GM12878 (cell line): ENCODE data around the gene GUCA1A. TPM values are rescaled to one million over a fixed set of nuclear protein-coding genes. Genes with fewer than 3 reads are reported as not detected.

Experiments
- ATAC-seq: fragments of 200-7000 bp; cut with Tn5 transposase; 3 replicates; pipeline ENCODE4 v1.9.1; 2020; ENCODE audit warnings: mild to moderate bottlenecking, moderate library complexity
- BruUV-seq: library from RNA; stranded (reverse); fragments of 400-500 nt; replicated peaks from 2 replicates; lab custom pipeline; 2021; lab: Mats Ljungman, UMichigan
- CTCF ChIA-PET: fragments of 300-600 bp; sonication (Branson Sonifier 250); formaldehyde crosslinking; extraction: SDS; loops from one replicate; lab custom pipeline; 2021; ENCODE audit warnings: inconsistent platforms; lab: Yijun Ruan, JAX
- POLR2A ChIA-PET: fragments of 350-600 bp; formaldehyde crosslinking; extraction: SDS; loops from one replicate; lab custom pipeline; 2021; ENCODE audit warnings: inconsistent platforms; lab: Charles Lee
- RAD21 ChIA-PET: fragments of 300-600 bp; sonication (Branson Sonifier 250); formaldehyde crosslinking; loops from one replicate; lab custom pipeline; 2023; ENCODE audit warnings: antibody characterized with exemption; ENCODE audit not compliant: unreplicated experiment; lab: Charles Lee
- SMC1A ChIA-PET: fragments of 300-600 bp; sonication (Branson Sonifier 250); formaldehyde crosslinking; loops from one replicate; lab custom pipeline; 2023; ENCODE audit not compliant: unreplicated experiment, uncharacterized antibody; lab: Charles Lee
- DNase-seq: peaks from one replicate; pipeline ENCODE4 v3.0.0-alpha.2; 2011; ENCODE audit warnings: low read depth, low spot score
- FAIRE-seq: peaks from 3 replicates; lab custom pipeline; 2011; peaks lifted over from hg19 to GRCh38; lab: Jason Lieb, UNC
- H2AFZ ChIP-seq: 2 replicates; pipeline ENCODE4 v1.6.0; 2011; ENCODE audit warnings: low read depth, low read length, control low read depth; ENCODE audit not compliant: control insufficient read depth
- H3K27ac ChIP-seq: 2 replicates; pipeline ENCODE4 v1.5.1; 2011; ENCODE audit warnings: control low read depth; ENCODE audit not compliant: control insufficient read depth, insufficient read depth
- H3K27me3 ChIP-seq, 2 experiments: replicated peaks in 1 of 2; 2 replicates each; pipeline versions ENCODE4 v1.6.0 to v1.6.1; 2011; ENCODE audit warnings: low read length in 1 of 2; ENCODE audit not compliant: control insufficient read depth in 2 of 2, insufficient read depth in 2 of 2
- H3K36me3 ChIP-seq, 2 experiments: 2 replicates each; pipeline ENCODE4 v1.5.1; 2011; ENCODE audit warnings: low read length in 1 of 2; ENCODE audit not compliant: control insufficient read depth in 2 of 2, insufficient read depth in 2 of 2
- H3K4me1 ChIP-seq: 2 replicates; pipeline ENCODE4 v1.6.1; 2011; ENCODE audit warnings: mild to moderate bottlenecking, low read length, moderate library complexity, mixed read lengths; ENCODE audit not compliant: control insufficient read depth, insufficient read depth
- H3K4me2 ChIP-seq: 2 replicates; pipeline ENCODE4 v1.6.0; 2011; ENCODE audit warnings: control low read depth; ENCODE audit not compliant: control insufficient read depth, insufficient read depth
- H3K4me3 ChIP-seq: fragments of 200-600 bp; sonication (generic); 2 replicates; pipeline ENCODE4 v1.5.1; 2016
- H3K79me2 ChIP-seq: 2 replicates; pipeline ENCODE4 v1.6.0; 2011; ENCODE audit warnings: low read length; ENCODE audit not compliant: control insufficient read depth, insufficient read depth
- H3K9ac ChIP-seq: 2 replicates; pipeline ENCODE4 v1.8.0; 2011; ENCODE audit warnings: low read length, control low read depth, mixed read lengths; ENCODE audit not compliant: control insufficient read depth, insufficient read depth
- H3K9me3 ChIP-seq: replicated peaks from 3 replicates; pipeline ENCODE4 v1.5.1; 2011; ENCODE audit warnings: mild to moderate bottlenecking, low read length; ENCODE audit not compliant: control insufficient read depth, insufficient read depth
- H4K20me1 ChIP-seq: 2 replicates; pipeline ENCODE4 v1.6.0; 2011; ENCODE audit not compliant: control insufficient read depth, insufficient read depth
- EZH2 ChIP-seq: IDR thresholded peaks from 2 replicates; pipeline ENCODE4 v1.6.1; 2012; ENCODE audit warnings: low read depth, mild to moderate bottlenecking, control low read depth, inconsistent platforms, low read length, borderline replicate concordance; ENCODE audit not compliant: control insufficient read depth
- HDAC2 ChIP-seq: fragments of 200-600 bp; sonication (generic); IDR thresholded peaks from 2 replicates; pipeline ENCODE4 v1.6.1; 2017
- IKZF2 ChIP-seq, 2 experiments: fragments of 450-650 bp; IDR thresholded peaks; 2 replicates each; pipeline ENCODE4 v1.6.1; 2017; ENCODE audit warnings: mild to moderate bottlenecking in 2 of 2, moderate library complexity in 2 of 2
- KAT2A ChIP-seq: conservative IDR thresholded peaks from 2 replicates; pipeline ENCODE4 v1.6.1; 2011; ENCODE audit warnings: low read depth, low read length; ENCODE audit not compliant: control insufficient read depth
- LARP7 ChIP-seq: fragments of 450-650 bp; IDR thresholded peaks from 2 replicates; pipeline ENCODE4 v1.6.1; 2017; ENCODE audit warnings: mild to moderate bottlenecking
- MEF2B ChIP-seq: fragments of 450-650 bp; IDR thresholded peaks from 2 replicates; pipeline ENCODE4 v1.6.1; 2018; ENCODE audit warnings: mild to moderate bottlenecking, moderate library complexity; ENCODE audit not compliant: partially characterized antibody, poor library complexity, severe bottlenecking
- SUPT20H ChIP-seq: IDR thresholded peaks from 2 replicates; pipeline ENCODE4 v1.6.1; 2011; ENCODE audit warnings: low read depth, mild to moderate bottlenecking, low read length, moderate library complexity, borderline replicate concordance; ENCODE audit not compliant: control insufficient read depth
- TCF7 ChIP-seq: IDR thresholded peaks from 2 replicates; pipeline ENCODE4 v1.6.1; 2014; ENCODE audit warnings: antibody characterized with exemption, borderline replicate concordance
- WGBS: methylation state at CpG from one replicate; pipeline ENCODE4 v1.1.6; 2016; ENCODE audit warnings: low lambda C conversion rate; ENCODE audit not compliant: insufficient replicate concordance, insufficient coverage; ENCODE audit errors: missing lambda C conversion rate; 5-methylcytosine and 5-hydroxymethylcytosine counted together
- in situ Hi-C: fragments of 300-500 bp; cut with MboI; formaldehyde crosslinking; loops from 9 replicates; pipeline ENCODE4 v1.14.3; 2018; ENCODE audit warnings: mixed read lengths
- intact Hi-C: fragments of 100-400 bp; cut with micrococcal nuclease; formaldehyde crosslinking; loops from one replicate; pipeline ENCODE4 v1.14.2; 2022; ENCODE audit not compliant: unreplicated experiment
- polyA plus RNA-seq, 11 experiments: library from polyadenylated mRNA; depleted of rRNA in 4 of 11; unstranded in 6 of 11; stranded (reverse) in 5 of 11; fragments of >200 nt; fragmentation: Nextera tagmentation in 4 of 11; fragmentation: Illumina TruSeq in 1 of 11; extraction: Ambion mirVana in 4 of 11; extraction: Trizol in 1 of 11; gene quantifications; 1 replicate in 1 of 11; 2 replicates in 10 of 11; pipeline versions ENCODE4 v1.2.1 to v1.2.3, GENCODE V29; 2011 to 2016; ENCODE audit warnings: inconsistent platforms in 2 of 11, missing spikeins in 2 of 11, low read depth in 1 of 11
- total RNA-seq, 4 experiments: library from RNA; depleted of rRNA in 3 of 4; stranded (reverse); fragments of >200 nt in 3 of 4; fragmentation: Illumina TruSeq in 1 of 4; extraction: Trizol in 1 of 4; gene quantifications; 2 replicates each; pipeline versions ENCODE4 v1.2.1 to v1.2.3, GENCODE V29; 2013 to 2021
- TF ChIP-seq, protein P1 (sequence below): IDR thresholded peaks from 2 replicates; pipeline ENCODE4 v1.6.1; 2011; ENCODE audit warnings: borderline replicate concordance, low read depth, mild to moderate bottlenecking, moderate library complexity, low read length; ENCODE audit not compliant: insufficient read depth, poor library complexity, severe bottlenecking
- TF ChIP-seq, protein P2 (sequence below): fragments of 450-650 bp; formaldehyde crosslinking; IDR thresholded peaks from 2 replicates; pipeline ENCODE4 v1.5.0; 2022; ENCODE audit warnings: mild to moderate bottlenecking, missing genetic modification characterization
- TF ChIP-seq, protein P3 (sequence below): IDR thresholded peaks from 2 replicates; pipeline ENCODE4 v1.6.1; 2011; ENCODE audit warnings: low read depth, mild to moderate bottlenecking, low read length, moderate library complexity, borderline replicate concordance; ENCODE audit errors: extremely low read depth
- TF ChIP-seq, protein P4 (sequence below): fragments of 450-650 bp; formaldehyde crosslinking; IDR thresholded peaks from 2 replicates; pipeline ENCODE4 v1.4.0; 2022; ENCODE audit warnings: mild to moderate bottlenecking, moderate library complexity

GUCA1A gene
- total and polyA plus RNA-seq, 10 of the 15 experiments (the other 5 are each of a cell fraction or from before 2014, with no cell fraction given), result not detected

DNA sequence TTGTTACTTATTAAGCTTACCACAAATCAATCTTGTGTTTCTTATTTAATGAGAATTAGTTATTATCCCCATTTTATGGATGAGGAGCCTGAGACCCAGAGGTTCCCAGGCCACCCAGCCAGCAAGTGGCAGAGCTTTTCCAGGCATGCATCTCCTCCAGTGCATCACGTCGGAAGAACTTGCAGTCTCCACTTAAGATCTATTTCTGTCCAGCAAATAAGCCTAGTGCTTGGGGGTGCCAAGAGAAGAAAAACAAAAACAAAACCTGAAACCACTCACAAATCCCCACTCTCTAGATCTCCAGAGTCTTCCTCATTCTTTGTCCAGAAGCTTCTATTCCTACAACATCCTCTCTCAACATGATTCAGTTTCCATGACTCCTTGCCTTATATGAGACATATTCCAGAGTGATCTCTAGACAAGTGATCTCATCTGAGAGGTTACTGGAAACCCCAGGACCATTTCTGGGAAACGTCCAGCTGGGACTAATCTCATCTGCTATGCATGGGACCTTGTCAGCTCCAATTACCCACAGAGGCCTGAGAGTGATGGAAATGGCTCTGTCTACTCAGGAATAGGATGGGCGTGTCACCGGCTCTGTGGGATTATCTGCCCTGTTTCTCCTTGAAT lies 17.5 kb downstream of the GUCA1A start:
- no peak for FAIRE-seq

More for the DNA sequence above, 17.5 kb downstream of the GUCA1A start:
- BruUV-seq, result no TSS peak
- POLR2A ChIA-PET, result interaction anchor here (0.7 kb wide), 1 partner anchor 60 kb away, joined by 4 read pairs; no protein-coding TSS in a partner anchor
- DNase-seq (no peak), ATAC-seq (no peak)
- H3K4me1 ChIP-seq, result no peaks in the 10 kb centered on the region; the same call in 1 of the 2 replicates
- H2AFZ ChIP-seq, result no peak overlapping the region
- CTCF ChIA-PET, result interaction anchor here (0.6 to 2.2 kb wide), 2 partner anchors 12 to 24 kb away, joined by 3 to 7 read pairs; no protein-coding TSS in a partner anchor
- no peak overlapping the region for H3K4me2 ChIP-seq
- no peaks in the 10 kb centered on the region for H3K27me3 ChIP-seq
- H3K4me3 ChIP-seq, result no peak overlapping the region
- WGBS, result 77% methylated on average over 5 of the region's 5 CpGs
- SMC1A ChIA-PET, result no interaction called here
- H4K20me1 ChIP-seq, result no peaks in the 10 kb centered on the region
- H3K9ac ChIP-seq, result no peak overlapping the region
- no peak overlapping the region for H3K27ac ChIP-seq
- H3K36me3 ChIP-seq, result no peaks in the 10 kb centered on the region
- H3K9me3 ChIP-seq, result no peaks in the 10 kb centered on the region
- intact Hi-C loops, result no loop called here
- TF ChIP-seq TCF7 (no peak), MEF2B (no peak), KAT2A (no peak), IKZF2 (IDR thresholded peaks at IDR 0.05) (no peak), EZH2 (no peak), SUPT20H (no peak), HDAC2 (no peak), LARP7 (no peak)
- TF ChIP-seq, protein P1, sequence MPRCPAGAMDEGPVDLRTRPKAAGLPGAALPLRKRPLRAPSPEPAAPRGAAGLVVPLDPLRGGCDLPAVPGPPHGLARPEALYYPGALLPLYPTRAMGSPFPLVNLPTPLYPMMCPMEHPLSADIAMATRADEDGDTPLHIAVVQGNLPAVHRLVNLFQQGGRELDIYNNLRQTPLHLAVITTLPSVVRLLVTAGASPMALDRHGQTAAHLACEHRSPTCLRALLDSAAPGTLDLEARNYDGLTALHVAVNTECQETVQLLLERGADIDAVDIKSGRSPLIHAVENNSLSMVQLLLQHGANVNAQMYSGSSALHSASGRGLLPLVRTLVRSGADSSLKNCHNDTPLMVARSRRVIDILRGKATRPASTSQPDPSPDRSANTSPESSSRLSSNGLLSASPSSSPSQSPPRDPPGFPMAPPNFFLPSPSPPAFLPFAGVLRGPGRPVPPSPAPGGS, result no peak
- TF ChIP-seq, protein P2, sequence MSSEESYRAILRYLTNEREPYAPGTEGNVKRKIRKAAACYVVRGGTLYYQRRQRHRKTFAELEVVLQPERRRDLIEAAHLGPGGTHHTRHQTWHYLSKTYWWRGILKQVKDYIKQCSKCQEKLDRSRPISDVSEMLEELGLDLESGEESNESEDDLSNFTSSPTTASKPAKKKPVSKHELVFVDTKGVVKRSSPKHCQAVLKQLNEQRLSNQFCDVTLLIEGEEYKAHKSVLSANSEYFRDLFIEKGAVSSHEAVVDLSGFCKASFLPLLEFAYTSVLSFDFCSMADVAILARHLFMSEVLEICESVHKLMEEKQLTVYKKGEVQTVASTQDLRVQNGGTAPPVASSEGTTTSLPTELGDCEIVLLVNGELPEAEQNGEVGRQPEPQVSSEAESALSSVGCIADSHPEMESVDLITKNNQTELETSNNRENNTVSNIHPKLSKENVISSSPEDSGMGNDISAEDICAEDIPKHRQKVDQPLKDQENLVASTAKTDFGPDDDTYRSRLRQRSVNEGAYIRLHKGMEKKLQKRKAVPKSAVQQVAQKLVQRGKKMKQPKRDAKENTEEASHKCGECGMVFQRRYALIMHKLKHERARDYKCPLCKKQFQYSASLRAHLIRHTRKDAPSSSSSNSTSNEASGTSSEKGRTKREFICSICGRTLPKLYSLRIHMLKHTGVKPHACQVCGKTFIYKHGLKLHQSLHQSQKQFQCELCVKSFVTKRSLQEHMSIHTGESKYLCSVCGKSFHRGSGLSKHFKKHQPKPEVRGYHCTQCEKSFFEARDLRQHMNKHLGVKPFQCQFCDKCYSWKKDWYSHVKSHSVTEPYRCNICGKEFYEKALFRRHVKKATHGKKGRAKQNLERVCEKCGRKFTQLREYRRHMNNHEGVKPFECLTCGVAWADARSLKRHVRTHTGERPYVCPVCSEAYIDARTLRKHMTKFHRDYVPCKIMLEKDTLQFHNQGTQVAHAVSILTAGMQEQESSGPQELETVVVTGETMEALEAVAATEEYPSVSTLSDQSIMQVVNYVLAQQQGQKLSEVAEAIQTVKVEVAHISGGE, result no peak
- TF ChIP-seq, protein P3, sequence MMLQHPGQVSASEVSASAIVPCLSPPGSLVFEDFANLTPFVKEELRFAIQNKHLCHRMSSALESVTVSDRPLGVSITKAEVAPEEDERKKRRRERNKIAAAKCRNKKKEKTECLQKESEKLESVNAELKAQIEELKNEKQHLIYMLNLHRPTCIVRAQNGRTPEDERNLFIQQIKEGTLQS, result no peak
- TF ChIP-seq, protein P4, sequence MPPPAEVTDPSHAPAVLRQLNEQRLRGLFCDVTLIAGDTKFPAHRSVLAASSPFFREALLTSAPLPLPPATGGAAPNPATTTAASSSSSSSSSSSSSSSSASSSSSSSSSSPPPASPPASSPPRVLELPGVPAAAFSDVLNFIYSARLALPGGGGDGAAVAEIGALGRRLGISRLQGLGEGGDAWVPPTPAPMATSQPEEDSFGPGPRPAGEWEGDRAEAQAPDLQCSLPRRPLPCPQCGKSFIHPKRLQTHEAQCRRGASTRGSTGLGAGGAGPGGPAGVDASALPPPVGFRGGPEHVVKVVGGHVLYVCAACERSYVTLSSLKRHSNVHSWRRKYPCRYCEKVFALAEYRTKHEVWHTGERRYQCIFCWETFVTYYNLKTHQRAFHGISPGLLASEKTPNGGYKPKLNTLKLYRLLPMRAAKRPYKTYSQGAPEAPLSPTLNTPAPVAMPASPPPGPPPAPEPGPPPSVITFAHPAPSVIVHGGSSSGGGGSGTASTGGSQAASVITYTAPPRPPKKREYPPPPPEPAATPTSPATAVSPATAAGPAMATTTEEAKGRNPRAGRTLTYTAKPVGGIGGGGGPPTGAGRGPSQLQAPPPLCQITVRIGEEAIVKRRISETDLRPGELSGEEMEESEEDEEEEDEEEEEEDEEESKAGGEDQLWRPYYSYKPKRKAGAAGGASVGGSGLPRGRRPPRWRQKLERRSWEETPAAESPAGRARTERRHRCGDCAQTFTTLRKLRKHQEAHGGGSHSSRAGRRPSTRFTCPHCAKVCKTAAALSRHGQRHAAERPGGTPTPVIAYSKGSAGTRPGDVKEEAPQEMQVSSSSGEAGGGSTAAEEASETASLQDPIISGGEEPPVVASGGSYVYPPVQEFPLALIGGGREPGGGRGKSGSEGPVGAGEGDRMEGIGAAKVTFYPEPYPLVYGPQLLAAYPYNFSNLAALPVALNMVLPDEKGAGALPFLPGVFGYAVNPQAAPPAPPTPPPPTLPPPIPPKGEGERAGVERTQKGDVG (CRISPR knock-in tag), result no peak
- TF ChIP-seq, all 136 proteins: peak for 0
- in situ Hi-C loops, result no loop called here
- H3K79me2 ChIP-seq, result no peaks in the 10 kb centered on the region
- RAD21 ChIA-PET, result no interaction called here
